Forelimb muscle (tissue), 1 donor: ENCODE data around the gene UPK3B. TPM values are rescaled to one million over a fixed set of nuclear protein-coding genes. Genes with fewer than 3 reads are reported as not detected.
"Not testable (repeated sequence)": the region's sequence is repeated elsewhere in the genome, so short reads cannot be mapped to it uniquely, and the experiment has no call there.

Experiments
- DNase-seq: peaks from one replicate; pipeline ENCODE4 v3.0.0-alpha.2; 2013; ENCODE audit warnings: low read depth
- polyA plus RNA-seq: library from polyadenylated mRNA; unstranded; fragments of 120-200 nt; gene quantifications from one replicate; pipeline ENCODE4 v1.2.1, GENCODE V29; 2013; ENCODE audit not compliant: insufficient read length

The UPK3B gene
- polyA plus RNA-seq, result 0.22 TPM

GRCh38 chr7:76509931-76510877 is at the start of gene UPK3B:
UPK3B (plus strand) TSS chr7:76510552; CDS start chr7:76510653, 101 bp downstream.
- no peak for DNase-seq

DNA sequence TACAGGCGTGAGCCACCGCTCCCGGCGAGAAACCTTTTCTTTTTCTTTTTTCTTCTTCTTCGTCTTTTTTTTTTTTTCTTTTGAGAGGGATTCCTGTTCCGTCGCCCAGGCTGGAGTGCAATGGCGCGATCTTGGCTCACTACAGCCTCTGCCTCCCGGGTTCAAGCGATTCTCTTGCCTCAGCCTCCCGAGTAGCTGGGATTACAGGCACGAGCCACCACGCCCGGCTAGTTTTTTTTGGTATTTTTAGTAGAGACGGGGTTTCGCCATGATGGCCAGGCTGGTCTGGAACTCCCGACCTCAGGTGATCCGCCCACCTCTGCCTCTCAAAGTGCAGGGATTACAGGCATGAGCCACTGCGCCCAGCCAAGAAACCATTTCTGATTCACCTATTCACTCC is 49.6 kb upstream of the UPK3B start:
- not testable (repeated sequence) for DNase-seq

DNA sequence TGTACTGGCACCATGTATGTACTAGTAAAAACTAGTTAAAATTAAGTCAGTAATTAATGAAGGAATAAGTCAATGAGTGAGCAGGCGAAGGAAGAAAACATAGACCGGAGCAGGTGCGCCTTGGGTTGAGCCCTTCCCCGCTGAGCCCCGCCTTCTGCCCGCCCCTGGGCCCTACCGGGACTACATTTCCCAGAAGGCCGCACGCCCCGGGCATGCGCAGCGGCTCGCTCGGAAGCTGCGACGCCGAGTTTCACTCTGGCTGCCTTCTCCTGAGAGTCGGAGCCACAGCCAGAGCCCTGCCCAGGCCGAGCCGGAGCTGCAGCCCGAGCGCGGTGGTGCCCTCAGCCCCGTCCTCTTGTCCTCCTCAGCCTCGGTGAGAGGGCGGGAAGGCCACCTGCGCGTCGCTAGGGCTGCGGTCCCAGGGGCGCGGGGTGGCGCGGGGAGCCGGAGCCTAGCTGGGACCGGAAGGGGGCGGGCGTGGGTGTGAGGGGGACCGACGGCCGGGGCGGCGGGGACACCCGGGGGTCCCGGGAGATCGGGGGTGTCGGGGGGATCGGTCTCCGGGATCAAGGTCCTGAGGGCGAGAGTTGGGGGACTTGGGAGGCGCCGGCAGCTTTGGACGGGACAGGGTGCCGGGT is 48.8 kb upstream of the UPK3B start, which contains the start of gene DTX2:
Gene DTX2 (plus strand): TSS at position 246 of the 638 bp plus-strand sequence. CDS start 18,801 bp downstream, outside the sequence.
- DNase-seq, result not testable (repeated sequence)

DNA sequence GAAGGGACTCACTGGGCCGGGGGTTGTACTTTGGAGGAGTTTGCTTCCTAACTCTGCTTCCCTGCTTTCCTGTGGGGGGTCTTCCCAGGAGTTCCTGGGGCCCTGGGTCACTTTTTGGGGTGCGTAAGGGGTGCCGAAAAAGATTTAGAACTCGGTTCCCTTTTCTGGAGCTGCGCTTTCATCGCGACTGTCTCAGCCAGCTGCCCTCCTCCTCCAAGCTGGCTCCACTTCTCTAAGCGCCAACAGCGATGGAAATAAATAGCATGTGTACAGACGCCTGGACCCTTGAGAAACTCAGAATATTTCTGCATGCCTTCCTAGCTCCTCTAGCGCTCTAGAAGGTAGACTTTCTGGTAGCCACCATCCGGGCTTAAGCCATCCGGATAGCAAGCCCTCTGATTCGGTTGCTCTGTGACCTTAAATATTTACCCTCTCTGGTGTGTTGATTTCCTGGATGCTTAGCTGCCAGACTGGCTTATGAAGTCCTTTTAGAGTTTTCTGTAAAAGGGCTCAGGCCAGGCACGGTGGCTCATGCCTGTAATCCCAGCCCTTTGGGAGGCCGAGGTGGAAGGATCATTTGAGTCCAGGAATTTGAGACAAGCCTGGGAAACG is 48.0 kb upstream of the UPK3B start:
- not testable (repeated sequence) for DNase-seq

DNA sequence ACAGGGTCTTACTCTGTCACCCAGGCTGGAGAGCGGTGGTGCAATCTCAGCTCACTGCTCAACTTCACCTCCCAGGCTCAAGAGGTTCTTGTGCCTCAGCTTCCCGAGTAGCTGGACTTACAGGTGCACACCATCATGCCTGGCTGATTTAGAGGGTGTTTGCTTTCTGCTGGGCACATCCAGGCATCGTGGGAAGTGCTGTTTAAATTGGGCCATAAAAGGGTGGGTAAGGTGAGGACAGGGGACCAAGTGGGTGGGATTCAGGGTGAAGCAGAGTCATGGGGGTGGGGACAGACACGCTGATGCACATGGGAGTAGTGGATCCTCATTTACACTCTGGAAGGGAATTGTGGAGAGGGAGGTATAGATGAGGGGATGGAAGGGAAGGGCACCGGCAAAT is 45.4 kb upstream of the UPK3B start:
- DNase-seq, result not testable (repeated sequence)

DNA sequence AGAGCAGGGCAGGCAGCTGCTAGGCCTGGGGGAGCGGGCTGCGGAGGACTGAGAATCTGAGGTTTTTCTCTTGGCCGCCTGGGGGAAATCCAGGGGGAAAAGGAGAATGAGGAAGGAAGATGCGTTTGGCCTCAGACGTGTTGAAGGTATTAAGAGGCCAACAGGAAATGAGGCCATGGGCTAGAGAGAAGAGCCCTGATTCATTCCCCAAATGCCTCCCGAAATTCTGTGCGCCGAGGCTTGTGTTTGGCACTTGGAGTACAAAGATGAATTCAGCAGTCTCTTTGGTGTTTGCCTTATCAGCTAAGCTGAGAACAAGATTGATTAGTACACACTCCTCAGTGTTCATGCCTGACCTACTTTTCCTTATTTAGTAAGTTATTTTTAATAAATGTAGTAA is 44.4 kb upstream of the UPK3B start:
- not testable (repeated sequence) for DNase-seq

- DNase-seq, result not testable (repeated sequence)
Observed at GRCh38 chr7:76467743-76468404, 42.5 kb upstream of the UPK3B start.

GRCh38 chr7:76471556-76472221 is 38.7 kb upstream of the UPK3B start:
- DNase-seq, result not testable (repeated sequence)

GRCh38 chr7:76473097-76473496 is 37.3 kb upstream of the UPK3B start:
- DNase-seq, result not testable (repeated sequence)

- not testable (repeated sequence) for DNase-seq
Observed at GRCh38 chr7:76476280-76476679, 34.1 kb upstream of the UPK3B start.

GRCh38 chr7:76476742-76477474 is 33.4 kb upstream of the UPK3B start:
- not testable (repeated sequence) for DNase-seq

GRCh38 chr7:76479628-76480027 is 30.7 kb upstream of the UPK3B start:
- not testable (repeated sequence) for DNase-seq

GRCh38 chr7:76480403-76481253 is 29.7 kb upstream of the UPK3B start:
- not testable (repeated sequence) for DNase-seq

DNA sequence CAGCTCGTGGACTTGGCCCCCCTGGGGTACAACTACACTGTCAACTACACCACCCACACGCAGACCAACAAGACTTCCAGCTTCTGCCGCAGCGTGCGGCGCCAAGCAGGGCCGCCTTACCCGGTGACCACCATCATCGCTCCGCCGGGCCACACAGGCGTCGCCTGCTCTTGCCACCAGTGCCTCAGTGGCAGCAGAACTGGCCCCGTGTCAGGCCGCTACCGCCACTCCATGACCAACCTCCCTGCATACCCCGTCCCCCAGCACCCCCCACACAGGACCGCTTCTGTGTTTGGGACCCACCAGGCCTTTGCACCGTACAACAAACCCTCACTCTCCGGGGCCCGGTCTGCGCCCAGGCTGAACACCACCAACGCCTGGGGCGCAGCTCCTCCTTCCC is 27.7 kb upstream of the UPK3B start:
- not testable (repeated sequence) for DNase-seq

DNA sequence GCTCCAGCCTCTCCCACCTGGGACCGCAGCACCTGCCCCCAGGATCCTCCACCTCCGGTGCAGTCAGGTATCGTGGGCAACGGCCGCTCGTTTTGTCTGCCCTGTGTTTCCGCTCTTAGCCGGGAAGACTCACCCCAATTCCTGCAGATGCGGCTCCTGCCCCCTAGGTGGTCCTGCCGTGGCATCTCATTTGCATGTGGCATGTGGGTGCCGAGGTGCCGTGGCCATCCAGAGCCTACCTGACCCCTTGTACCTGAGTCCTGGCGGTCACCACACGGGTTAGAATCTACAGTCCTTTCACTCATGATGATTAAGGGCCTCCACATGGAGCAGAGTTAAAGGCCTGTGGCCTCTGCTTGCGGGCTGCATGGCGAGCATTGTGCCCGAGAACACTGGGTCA is 27.3 kb upstream of the UPK3B start:
- DNase-seq, result not testable (repeated sequence)

GRCh38 chr7:76484456-76484855 is 25.9 kb upstream of the UPK3B start:
- not testable (repeated sequence) for DNase-seq

DNA sequence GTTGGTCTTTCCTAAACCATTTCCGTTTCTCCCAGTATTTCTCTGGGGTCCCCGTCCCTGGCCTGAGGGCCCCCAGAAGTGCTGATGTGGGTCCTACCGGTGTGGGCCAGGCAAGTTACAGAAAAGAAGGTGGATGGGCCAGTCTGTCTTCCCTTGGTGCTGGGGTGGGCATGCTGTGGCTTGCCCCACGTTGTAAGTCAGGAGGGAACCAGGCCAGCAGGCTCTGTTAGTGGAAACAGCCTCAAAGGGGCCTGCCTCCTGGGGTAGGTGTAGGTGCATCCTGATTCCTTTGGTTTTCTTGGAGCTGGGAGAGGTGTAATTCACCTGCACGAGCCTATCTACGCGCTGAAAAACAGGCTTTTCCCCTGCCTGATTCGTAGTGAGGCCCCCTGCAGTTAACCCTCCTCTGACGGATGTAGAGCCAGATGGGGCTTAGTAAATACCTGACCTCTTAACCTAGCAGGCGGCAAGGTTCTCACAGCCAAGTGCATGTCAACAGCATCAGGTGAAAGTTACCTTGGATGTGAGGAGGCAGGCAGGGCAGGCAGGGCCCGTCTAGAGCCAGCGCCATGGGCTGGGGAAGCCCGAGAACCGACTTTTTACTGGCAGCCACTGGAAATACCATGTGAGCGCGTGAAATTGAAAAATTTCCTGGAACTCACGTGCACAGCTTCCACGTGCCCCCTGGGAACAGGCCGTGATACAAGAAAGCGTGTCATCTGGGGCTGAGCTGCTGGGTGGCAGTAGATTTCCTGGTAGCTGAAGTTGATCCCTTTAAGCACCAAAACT is 24.3 kb upstream of the UPK3B start:
- DNase-seq, result not testable (repeated sequence)

GRCh38 chr7:76486618-76487017 is 23.7 kb upstream of the UPK3B start:
- not testable (repeated sequence) for DNase-seq
